Measurements from ENCODE around the gene NEURL3. TPM values are rescaled to one million over a fixed set of nuclear protein-coding genes. Genes with fewer than 3 reads are reported as not detected.
"Not testable (repeated sequence)": the region's sequence is repeated elsewhere in the genome, so short reads cannot be mapped to it uniquely, and the experiment has no call there.

NEURL3 gene, protein sequence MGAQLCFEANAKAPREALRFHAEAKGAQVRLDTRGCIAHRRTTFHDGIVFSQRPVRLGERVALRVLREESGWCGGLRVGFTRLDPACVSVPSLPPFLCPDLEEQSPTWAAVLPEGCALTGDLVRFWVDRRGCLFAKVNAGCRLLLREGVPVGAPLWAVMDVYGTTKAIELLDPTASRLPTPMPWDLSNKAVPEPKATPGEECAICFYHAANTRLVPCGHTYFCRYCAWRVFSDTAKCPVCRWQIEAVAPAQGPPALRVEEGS
- total RNA-seq (ENCODE audit: unreplicated experiment), result not detected
- long read RNA-seq, result 0 reads

DNA sequence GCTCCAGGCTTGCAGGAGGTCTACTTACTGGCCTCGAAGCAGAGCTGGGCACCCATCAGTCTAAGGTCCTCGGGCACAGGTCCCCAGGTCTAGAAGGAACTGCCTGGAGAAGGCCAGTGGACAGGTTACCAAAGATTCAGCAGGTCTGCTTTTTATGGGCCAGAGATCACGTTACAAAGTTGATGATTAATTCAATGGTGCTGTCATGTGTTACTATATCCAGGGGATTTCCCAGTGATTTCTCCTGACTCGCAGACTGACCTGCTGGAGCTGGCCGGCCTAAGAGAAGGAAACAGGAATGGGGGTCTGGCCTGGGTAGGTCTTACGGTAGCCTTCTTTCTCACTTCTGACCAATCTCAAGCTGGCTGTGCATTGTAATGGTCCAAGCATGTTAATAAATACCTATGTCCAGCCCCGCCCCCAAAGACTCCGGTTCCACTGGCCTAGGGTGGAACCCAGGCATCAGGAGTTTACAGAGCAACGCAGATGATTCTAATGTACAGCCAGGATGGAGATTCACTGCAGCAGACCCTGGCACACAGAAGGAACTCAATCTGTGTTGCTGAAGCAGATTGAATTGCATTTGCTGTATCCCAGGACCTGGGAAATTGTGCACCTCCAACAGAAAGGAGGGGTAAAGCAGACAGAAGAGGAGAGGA lies at the start of gene NEURL3:
Gene NEURL3 (minus strand): TSS at position 127 of the 659 bp plus-strand sequence. CDS start 71 bp downstream, at position 56.
- Mint-ChIP-seq H3K4me3 (ENCODE audit: unreplicated experiment) (no peak within 1 kb of the TSS), H3K4me1 (ENCODE audit: low read depth, unreplicated experiment) (peaks cover 5% of the 10 kb centered on the region), H3K27me3 (ENCODE audit: unreplicated experiment) (peaks cover 4% of the 10 kb centered on the region), H3K36me3 (ENCODE audit: unreplicated experiment) (no peaks in the 10 kb centered on the region), H3K27ac (ENCODE audit: unreplicated experiment) (no peak within 1 kb of the TSS), H3K9me3 (ENCODE audit: unreplicated experiment) (peaks cover 7% of the 10 kb centered on the region)
- no peak for DNase-seq
- TF ChIP-seq, protein P1, sequence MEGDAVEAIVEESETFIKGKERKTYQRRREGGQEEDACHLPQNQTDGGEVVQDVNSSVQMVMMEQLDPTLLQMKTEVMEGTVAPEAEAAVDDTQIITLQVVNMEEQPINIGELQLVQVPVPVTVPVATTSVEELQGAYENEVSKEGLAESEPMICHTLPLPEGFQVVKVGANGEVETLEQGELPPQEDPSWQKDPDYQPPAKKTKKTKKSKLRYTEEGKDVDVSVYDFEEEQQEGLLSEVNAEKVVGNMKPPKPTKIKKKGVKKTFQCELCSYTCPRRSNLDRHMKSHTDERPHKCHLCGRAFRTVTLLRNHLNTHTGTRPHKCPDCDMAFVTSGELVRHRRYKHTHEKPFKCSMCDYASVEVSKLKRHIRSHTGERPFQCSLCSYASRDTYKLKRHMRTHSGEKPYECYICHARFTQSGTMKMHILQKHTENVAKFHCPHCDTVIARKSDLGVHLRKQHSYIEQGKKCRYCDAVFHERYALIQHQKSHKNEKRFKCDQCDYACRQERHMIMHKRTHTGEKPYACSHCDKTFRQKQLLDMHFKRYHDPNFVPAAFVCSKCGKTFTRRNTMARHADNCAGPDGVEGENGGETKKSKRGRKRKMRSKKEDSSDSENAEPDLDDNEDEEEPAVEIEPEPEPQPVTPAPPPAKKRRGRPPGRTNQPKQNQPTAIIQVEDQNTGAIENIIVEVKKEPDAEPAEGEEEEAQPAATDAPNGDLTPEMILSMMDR (IDR thresholded peaks at IDR 0.05; ENCODE audit: partially characterized antibody, unreplicated experiment), result no peak

DNA sequence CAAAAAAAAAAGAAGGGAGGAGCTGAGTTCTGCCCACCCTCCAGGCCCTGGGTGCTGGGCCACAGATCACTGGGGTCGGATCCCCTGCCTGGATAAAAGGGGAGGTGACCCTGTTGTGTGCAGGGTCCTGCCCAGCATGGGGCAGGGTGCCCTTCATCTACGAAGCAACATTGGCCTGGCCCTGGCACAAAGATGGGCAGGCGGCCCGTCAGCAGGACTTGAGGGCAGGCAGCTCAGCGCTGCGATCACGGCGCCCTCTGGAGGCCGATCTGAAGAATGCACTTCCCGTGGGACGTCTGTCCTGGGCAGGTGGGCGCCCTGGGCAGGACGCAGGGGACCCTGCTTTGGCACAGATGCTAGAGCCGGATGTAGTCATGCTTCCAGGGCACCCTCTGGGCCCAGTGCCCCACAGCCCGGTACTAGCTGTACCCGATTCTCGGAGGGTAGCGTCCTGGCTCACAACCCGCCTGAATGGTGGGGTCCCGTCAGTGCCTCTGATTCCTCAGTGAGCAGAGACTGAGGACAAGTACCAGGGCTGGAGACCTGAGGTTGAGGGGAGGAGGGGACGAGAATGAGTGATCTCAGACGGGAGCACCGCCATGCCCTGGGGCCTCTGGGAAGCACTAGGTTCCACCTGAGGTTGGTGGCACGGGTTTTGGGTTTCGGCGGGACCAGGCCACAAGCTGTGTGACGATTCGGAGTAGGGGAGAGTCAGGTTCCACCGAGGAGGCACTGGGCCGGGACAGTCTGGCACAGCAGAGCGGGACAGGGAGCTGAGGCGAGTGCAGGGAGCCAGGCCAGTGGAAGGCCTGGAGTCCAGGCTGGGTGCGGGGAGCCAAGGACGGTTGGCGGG lies 49.4 kb upstream of the NEURL3 start:
- Mint-ChIP-seq H3K9me3 (ENCODE audit: unreplicated experiment) (peaks cover 1% of the 10 kb centered on the region), H3K4me3 (ENCODE audit: unreplicated experiment) (no peak overlapping the region), H3K27me3 (ENCODE audit: unreplicated experiment) (peaks cover 6% of the 10 kb centered on the region), H3K36me3 (ENCODE audit: unreplicated experiment) (no peaks in the 10 kb centered on the region), H3K4me1 (ENCODE audit: low read depth, unreplicated experiment) (no peaks in the 10 kb centered on the region), H3K27ac (ENCODE audit: unreplicated experiment) (no peak overlapping the region)
- TF ChIP-seq, protein P1 (IDR thresholded peaks at IDR 0.05; ENCODE audit: partially characterized antibody, unreplicated experiment), result peak; percentile 94
- peak; percentile 74 for DNase-seq

DNA sequence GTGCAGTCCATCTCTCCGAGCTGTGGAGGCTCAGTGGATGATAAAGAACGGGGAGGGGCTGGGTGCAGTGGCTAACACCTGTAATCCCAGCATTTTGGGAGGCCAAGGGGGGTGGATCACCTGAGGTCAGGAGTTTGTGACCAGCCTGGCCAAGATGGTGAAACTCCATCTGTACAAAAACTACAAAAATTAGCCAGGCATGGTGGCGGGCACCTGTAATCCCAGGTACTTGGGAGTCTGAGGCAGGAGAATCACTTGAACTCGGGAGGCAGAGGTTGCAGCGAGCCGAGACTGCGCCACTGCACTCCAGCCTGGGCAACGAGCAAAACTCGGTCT lies 48.8 kb upstream of the NEURL3 start:
- H3K4me1 Mint-ChIP-seq (ENCODE audit: low read depth, unreplicated experiment); H3K27ac Mint-ChIP-seq (ENCODE audit: unreplicated experiment); H3K9me3 Mint-ChIP-seq (ENCODE audit: unreplicated experiment); H3K4me3 Mint-ChIP-seq (ENCODE audit: unreplicated experiment); H3K27me3 Mint-ChIP-seq (ENCODE audit: unreplicated experiment); H3K36me3 Mint-ChIP-seq (ENCODE audit: unreplicated experiment); DNase-seq: not testable (repeated sequence)

DNA sequence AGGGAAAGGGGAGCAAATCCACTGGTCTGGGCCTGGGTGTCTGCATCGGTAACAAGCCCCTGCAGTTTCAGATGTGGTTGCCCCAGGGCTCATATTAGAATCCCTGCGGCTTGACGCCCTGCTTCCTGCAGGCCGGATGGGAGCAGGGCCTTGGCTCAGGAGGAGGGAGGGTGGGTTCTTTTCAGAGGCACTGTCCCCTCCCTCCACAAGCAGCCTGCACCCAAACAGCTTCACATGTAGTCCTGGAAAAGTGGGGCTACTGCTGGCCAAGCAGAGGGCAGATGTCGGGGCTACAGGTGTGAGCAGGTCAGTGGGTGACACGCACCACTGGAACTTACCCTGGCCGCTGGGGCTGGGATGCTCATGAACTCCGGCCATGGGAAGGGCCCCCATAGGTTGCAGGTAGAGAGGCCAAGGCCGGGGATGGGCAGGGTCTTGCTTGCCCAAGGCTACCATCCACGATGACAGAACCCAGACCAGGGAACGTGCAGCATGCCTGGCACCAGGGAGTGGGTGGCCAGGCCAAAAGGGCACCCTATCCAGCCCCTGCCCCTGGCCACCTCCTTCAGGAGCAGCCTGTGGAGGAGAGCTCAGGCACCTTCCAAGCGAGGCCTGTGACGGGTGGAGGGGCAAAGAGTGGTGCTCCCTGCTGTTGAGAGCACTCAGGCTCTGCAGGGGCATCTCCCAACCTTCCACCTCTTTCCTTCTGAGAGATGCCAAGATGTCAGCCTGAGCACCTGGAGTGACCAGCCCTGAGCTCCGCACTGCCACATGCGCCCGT lies 48.2 kb upstream of the NEURL3 start:
- peaks cover 1% of the 10 kb centered on the region for H3K9me3 Mint-ChIP-seq (ENCODE audit: unreplicated experiment)
- H3K4me1 Mint-ChIP-seq (ENCODE audit: low read depth, unreplicated experiment), result no peaks in the 10 kb centered on the region
- H3K27ac Mint-ChIP-seq (ENCODE audit: unreplicated experiment), result no peak overlapping the region
- peaks cover 6% of the 10 kb centered on the region for H3K27me3 Mint-ChIP-seq (ENCODE audit: unreplicated experiment)
- TF ChIP-seq, protein P1 (IDR thresholded peaks at IDR 0.05; ENCODE audit: partially characterized antibody, unreplicated experiment), result no peak
- no peak for DNase-seq
- no peak overlapping the region for H3K4me3 Mint-ChIP-seq (ENCODE audit: unreplicated experiment)
- H3K36me3 Mint-ChIP-seq (ENCODE audit: unreplicated experiment), result no peaks in the 10 kb centered on the region
